CD4-positive, alpha-beta T cell treated with Interleukin-4 for 1 hour (primary cell): ENCODE results near the gene AOPEP.
A peak's percentile ranks its signal among the peaks of the same experiment; 100 is the strongest.

ENCODE experiments used
- DNase-seq, 2 donors: peaks; one replicate each; pipeline ENCODE4 v3.0.0-alpha.2; 2020 to 2022

The AOPEP gene

GRCh38 chr9:94767331-94768072, 41.0 kb downstream of the AOPEP start:
- DNase-seq, result no peak

DNA sequence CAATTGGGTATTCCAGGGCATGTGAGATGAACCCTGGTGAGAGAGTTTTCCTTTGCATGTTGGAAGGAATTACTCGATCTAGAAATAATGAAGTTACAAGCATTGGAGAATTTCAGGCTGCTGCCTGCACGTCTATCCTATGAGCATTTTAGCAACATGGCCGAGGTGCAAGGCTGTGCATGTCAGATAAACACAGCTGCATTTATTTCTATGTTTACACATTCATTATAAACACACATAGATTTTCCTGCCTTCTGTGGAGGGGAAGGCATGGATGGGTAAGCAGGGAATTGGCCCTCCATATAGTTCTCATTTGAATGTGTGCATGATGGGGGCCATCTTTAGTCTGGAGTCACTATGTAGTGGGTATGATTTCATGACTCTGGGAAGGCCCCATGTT, 42.3 kb downstream of the AOPEP start:
- DNase-seq, result no peak

GRCh38 chr9:94770334-94770733, 43.8 kb downstream of the AOPEP start:
- no peak for DNase-seq

GRCh38 chr9:94771096-94771495, 44.6 kb downstream of the AOPEP start:
- DNase-seq, result no peak

DNA sequence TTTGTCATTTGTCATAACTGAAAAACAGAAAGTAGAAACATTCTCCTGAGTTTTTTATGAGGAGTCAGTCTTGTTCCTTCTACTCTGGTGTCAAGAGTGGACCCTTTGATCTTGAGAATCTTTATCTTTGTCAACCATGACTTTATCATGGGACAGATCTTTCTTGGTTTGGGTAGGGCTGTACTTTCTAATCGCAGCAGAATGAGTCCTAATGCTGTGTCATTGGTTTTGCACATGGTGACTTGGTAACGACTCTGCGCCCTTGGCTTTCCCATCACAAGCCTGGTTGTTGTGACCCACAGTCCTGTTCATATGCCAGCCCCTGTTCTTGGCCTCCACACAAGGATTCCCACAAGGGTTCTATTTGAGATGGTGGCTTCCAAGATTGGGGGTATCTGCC, 45.6 kb downstream of the AOPEP start:
- no peak for DNase-seq

- DNase-seq, result no peak
These were observed 46.3 kb downstream of the AOPEP start for GRCh38 chr9:94772639-94773303.

DNA sequence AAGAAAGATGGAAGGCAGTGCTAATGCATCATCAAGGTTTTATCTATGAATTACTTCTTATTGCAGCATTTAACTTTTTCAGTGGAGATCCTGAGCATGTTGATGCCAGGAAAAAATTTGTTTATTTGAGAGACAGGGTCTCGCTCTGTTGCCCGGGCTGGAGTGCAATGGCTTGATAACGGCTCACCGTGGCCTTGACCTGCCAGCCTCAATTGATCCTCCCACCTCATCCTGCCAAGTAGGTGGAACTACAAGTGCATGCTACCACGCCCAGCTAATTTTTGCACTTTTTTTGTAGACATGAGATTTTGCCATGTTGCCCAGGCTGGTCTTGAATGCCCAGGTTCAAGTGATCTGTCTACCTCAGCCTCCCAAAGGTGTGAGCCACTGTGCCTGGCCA, 47.2 kb downstream of the AOPEP start:
- DNase-seq, result no peak

DNA sequence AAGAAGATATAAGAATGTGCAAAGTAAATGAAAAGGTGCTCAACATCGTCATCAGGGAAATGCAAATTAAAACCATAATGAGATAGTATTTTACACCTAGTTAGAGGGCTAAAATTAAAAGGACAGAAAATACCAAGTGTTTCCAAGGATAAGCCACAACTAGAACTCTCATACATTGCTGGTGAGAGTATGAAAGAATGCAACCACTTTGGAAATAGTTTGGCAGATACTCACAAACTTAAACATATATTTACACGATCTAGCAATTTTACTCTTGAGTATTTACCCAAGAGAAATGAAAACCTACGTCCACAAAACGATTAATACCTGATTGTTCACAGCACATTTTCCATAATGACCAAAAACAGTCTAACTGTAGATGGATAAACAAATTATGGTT, 51.5 kb downstream of the AOPEP start:
- no peak for DNase-seq

DNA sequence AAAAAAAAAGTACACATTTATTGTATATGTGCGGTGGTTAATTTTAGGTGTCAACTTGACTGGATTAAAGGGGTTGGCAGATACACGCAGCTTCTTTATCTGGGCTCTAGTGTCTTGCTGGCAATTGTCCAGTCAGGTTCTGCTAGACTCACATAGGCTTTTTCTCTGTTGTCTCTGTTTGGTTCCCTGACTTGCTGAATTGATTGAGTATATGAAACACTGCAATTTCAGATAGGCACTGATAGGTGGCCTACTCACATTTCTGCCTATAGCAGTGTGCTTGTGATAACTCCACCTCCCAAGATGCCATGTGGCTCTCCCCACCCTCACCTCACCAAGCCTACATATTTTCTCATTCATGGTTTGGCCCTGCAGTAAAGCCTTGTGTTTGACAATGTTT, 52.5 kb downstream of the AOPEP start:
- no peak for DNase-seq

DNA sequence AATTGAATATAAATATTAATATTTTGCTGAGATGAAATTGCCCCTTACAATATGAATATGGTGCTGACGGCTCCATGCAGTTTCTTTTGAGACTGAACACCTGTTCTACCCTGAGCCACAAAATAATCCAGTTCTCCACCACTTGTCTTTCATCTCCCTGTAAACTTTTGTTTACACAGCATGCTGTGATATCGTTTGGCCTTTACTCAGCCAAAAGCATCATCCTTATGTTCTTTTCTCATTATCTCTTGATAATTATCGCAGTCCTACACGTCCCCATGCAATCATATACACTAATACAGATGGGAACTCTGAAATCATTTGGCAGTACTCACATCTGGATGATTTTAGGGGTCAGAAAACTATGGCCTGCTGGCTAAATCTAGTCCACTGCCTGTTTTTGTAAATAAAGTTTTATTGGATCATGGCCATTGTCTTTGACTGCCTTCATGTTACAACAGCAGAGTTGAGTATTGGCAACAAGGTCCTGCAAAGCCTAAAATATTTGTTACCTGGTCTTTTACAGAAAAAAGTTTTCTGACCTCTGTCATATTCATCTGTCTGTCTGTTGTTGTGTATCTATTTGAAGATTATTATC, 53.3 kb downstream of the AOPEP start:
- DNase-seq, result no peak

- DNase-seq, result no peak
These were observed 54.0 kb downstream of the AOPEP start for GRCh38 chr9:94780516-94780950.

- DNase-seq, result no peak
These were observed 56.0 kb downstream of the AOPEP start for GRCh38 chr9:94782355-94783101.

GRCh38 chr9:94783102-94783682, 56.7 kb downstream of the AOPEP start:
- peak; percentile 41 to 51 for DNase-seq

DNA sequence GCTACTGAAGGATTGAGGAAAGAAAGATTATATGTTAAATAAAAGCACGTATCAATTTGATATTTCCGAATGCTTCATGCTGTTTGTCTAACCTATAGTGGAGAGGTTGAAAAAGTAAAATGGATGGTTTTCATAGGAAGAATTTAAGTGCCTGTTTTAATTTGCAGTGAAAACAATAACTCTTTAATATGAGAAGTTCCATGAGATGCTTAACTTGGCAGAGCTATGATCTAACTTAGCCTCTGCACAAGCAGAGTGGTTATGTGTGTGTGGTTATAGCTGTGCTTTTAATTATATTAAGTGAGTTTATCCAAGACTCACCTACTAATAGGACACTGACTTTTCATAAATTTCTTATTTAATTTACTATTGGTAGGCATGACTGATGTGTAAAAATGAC, 57.4 kb downstream of the AOPEP start:
- DNase-seq, result no peak

GRCh38 chr9:94785215-94786169, 59.0 kb downstream of the AOPEP start:
- no peak for DNase-seq

DNA sequence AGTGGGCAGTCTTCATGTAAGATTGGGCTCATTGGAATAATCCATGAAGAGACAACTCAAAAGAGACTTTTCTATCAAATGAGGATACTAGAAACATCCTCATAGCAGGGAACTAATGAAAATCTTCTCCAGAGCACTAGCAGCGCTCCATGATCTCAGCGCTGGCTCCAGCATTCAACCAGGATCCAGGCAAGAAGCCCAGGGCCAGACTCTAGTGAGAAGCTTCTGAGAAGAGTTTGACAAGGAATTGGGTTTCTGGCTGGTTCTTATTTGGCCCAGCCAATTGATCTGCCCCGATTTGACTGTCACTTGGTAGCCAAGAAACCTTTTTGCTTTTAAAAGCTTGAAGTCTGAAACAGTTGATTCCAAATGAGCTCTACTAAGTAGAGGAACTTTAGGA, 60.1 kb downstream of the AOPEP start:
- DNase-seq, result no peak

DNA sequence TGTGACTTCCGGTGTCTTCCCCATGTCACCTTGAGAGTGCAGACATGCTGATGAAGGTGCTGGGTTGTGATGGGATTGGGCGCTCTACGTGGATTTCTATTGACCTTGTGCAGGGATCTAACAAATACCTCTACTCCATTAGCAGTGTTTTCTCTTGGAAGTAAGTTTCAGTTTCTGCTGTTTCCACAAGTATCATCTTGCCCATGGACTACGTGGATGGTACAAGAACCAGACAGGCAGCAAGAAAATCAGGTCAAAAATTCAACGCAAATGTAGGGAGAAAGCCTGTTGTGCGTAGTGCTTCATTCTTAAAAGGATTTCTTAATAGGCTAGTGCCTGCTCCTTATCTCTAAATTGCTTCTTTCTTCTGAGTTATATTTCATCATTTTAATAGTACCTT, 60.8 kb downstream of the AOPEP start:
- DNase-seq, result no peak

- no peak for DNase-seq
These were observed 62.1 kb downstream of the AOPEP start for GRCh38 chr9:94788570-94789105.

DNA sequence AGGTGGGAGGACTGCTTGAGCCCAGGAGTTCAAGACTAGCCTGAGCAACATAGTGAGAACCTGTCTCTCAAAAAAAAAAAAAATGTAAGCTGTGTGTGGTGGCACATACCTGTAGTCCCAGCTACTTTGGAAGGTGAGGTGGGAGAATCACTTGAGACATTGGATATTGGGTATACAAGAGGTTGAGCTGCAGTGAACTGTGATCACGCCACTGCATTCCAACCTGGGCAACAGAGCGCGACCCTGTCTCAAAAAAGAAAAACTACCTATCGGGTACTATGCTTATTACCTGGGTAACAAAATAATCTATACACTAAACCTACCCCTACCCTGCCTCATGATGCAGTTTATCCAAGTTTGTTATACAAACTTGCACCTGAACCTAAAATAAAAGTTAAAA, 64.9 kb downstream of the AOPEP start:
- no peak for DNase-seq

DNA sequence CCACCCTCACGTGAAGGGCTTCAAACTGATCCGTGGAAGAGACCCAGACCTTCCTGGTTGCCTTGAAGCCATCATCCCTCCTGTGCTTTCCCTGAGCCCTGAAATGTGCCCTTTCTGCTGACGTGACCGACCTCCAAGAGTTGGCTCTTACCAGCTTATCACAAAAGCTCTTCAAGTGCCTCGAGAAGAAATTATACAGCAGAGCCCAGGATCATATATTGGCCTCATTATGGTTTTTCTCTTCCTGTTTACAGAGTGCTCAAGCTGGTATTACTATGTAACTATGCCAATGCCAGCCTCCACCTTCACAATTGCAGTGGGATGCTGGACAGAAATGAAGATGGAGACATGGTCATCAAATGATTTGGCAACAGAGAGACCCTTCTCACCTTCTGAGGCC, 66.0 kb downstream of the AOPEP start:
- DNase-seq, result no peak

- DNase-seq, result no peak
These were observed 68.1 kb downstream of the AOPEP start for GRCh38 chr9:94794476-94795167.
